ENCODE results near the gene ING5.
"Not testable (repeated sequence)": the region's sequence is repeated elsewhere in the genome, so short reads cannot be mapped to it uniquely, and the experiment has no call there.

ING5 gene

GRCh38 chr2:241703032-241703604 lies 1.3 kb downstream of the ING5 start:
- FAIRE-seq (no peak), DNase-seq (ENCODE audit: low spot score) (no peak)

- no peak for FAIRE-seq
- no peak for DNase-seq (ENCODE audit: low spot score)
Observed at GRCh38 chr2:241706537-241706936, 4.7 kb downstream of the ING5 start.

- DNase-seq (ENCODE audit: low spot score) (no peak), FAIRE-seq (no peak)
Observed at GRCh38 chr2:241708879-241709278, 7.0 kb downstream of the ING5 start.

- no peak for FAIRE-seq
- no peak for DNase-seq (ENCODE audit: low spot score)
Observed at GRCh38 chr2:241719093-241719492, 17.3 kb downstream of the ING5 start.

DNA sequence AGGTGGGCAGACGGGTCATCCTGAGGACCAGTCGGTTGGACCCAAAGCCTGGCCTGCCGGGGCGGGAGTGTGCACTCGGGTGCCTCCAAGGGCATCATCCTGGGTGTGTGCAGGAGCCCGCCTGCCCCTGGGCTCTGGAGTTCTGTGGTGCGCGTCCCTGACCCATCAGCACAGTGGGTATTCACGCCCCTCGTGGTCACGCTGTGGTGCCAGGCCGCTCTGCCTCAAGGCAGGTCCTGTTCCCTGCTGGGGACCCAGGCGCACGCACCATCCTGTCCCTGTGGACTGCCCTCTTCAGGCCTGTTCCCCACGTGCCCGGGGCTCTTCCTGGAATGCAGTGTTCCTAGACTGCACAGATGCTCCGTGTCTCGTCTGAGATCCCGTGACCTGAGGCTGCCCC lies 18.3 kb downstream of the ING5 start:
- DNase-seq (ENCODE audit: low spot score) (no peak), FAIRE-seq (no peak)

DNA sequence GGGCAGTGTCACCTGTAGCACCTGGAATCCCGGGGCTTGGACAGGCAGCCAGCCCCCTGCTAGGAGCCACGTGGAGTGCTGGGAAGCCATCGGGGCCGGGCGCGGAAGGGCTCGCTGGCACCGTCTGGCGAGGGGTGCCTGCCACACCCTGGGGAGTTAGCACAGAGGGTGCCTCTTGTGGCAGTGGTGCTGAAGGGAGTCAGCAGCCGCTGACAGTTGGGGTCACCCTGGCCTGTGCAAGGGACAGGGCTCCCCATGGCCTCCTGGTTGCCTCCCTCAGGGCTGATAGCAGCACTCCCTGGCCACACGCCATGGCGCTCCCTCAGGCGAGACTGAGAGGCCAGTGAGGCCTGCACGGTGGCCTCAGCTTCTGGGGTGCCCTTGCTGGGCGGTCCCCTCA lies 18.7 kb downstream of the ING5 start:
- DNase-seq (ENCODE audit: low spot score) (no peak), FAIRE-seq (no peak)

- FAIRE-seq (no peak), DNase-seq (ENCODE audit: low spot score) (no peak)
Observed at GRCh38 chr2:241721852-241722251, 20.0 kb downstream of the ING5 start.

DNA sequence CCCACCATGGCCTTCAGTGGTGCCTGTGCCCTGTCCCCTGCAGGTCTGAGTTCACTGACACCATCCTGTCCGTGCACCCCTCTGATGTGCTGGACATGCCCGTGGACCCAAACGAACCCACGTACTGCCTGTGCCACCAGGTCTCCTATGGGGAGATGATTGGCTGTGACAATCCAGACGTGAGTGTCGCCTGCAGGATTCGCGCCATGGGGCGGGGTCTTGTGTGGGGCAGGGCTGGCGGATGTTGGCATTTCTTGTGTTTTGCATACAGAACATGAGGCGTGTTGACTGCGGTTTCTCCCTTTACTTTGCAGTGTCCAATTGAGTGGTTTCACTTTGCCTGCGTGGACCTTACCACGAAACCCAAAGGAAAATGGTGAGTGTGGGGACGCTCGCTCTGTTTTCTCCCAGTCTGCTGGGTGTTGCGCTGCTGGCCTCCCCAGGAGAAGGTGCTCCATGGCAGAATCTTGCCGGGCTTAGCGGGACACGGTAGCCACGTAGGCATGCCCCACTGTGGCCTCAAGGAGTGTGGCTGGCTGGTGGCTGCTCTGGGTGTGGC lies 21.1 kb downstream of the ING5 start:
- DNase-seq (ENCODE audit: low spot score): no peak
- no peak for FAIRE-seq

- no peak for FAIRE-seq
- DNase-seq (ENCODE audit: low spot score): no peak
Observed at GRCh38 chr2:241724259-241724974, 22.6 kb downstream of the ING5 start.

DNA sequence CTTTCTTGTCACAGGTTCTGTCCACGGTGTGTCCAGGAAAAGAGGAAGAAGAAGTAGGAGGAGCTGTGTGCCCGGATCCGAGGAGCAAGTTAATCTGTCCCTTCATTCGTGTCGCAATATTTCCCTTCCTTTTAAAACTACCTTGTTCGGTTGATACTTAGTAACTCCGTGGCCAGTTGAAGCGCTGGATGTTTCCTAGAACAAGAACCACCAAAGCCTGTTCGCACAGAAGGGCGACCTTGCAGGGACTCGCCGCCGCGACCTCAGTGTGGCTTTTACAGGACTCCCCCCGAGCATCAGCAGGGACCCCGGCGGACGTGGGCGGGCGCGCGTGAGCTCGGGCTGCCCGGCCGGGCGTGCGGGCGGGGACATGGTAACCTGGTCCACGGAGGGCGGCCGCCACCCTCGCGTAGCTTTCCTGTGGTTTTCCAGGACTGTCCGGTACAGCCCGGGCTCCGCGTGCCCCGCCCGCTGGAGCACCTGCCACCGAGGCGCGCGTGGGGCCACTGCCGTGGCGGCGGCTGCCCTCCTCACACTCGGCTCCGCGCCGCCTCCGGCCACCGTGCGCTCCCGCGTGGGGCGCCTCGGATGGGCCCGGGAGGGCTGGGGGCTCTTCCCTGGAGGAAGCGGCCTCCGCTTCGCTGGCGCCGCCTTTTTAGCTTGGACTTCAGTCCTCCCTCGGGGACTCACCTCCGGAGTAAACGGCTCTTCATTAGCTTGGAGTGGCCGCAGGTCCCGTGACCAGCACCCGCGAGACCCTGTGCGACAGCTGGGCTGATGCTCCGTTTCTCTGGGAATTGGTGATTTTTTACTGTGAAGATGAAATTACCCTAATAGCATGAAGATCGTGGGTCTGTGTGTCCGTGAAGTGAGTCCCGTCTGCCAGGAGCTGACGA lies 23.4 kb downstream of the ING5 start:
- FAIRE-seq: no peak
- DNase-seq (ENCODE audit: low spot score): no peak

GRCh38 chr2:241726459-241726858 lies 24.6 kb downstream of the ING5 start:
- FAIRE-seq (no peak), DNase-seq (ENCODE audit: low spot score) (no peak)

DNA sequence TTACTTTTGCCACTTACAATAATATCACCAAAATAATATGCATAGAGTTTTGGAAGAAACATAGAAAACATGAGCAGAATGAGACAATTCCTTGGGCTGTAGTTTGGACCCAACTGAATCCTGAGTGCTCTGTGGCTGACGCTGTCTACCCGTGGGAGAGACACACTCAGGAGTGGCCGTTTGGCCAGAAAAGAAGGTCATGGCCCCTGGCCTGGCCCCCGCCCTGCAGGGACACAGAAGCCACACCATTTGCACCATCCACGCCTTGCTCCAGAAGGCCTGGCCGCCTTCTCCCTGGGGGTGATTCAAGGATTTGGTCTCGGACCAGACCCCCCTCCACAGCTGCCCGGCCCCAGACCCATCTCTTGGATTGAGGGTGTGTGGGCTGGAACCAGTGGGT lies 26.2 kb downstream of the ING5 start:
- no peak for FAIRE-seq
- DNase-seq (ENCODE audit: low spot score): no peak

DNA sequence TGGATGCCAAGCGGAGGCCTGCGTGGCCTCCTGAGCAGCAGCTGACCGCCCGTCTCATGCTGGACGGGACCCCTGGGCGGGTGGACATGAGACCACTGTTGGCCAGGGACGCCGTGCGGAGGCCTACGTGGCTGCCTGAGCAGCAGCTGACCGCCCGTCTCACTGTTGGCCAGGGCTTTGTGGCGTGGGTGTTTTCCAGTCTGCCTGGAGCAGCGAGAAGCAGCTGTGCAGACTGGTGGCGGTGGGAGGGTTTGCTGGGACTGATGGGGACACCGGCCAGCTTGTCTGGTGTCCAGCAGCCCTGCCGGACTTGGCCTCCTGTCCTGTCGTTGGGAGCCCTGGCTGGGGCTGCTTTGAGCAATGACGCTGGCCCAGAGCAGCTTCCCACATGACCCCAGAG lies 26.8 kb downstream of the ING5 start:
- DNase-seq (ENCODE audit: low spot score) (no peak), FAIRE-seq (no peak)

DNA sequence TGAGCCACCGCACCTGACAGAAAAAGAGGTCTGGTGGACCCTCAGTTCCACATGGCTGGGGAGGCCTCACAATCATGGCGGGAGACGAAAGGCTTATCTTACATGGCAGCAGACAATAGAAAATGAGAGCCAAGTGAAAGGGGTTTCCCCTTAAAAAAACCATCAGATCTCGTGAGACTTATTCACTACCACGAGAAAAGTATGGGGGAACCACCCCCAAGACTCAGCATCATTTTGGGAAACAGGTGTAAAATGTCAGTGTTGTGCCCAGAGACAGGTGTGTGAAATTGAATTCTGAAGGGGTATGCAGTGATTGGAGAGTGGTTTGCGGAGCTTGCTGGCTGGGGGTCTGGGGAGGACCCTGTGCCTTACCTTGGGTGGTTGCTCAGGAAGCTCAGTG lies 28.0 kb downstream of the ING5 start:
- FAIRE-seq (no peak), DNase-seq (ENCODE audit: low spot score) (no peak)

DNA sequence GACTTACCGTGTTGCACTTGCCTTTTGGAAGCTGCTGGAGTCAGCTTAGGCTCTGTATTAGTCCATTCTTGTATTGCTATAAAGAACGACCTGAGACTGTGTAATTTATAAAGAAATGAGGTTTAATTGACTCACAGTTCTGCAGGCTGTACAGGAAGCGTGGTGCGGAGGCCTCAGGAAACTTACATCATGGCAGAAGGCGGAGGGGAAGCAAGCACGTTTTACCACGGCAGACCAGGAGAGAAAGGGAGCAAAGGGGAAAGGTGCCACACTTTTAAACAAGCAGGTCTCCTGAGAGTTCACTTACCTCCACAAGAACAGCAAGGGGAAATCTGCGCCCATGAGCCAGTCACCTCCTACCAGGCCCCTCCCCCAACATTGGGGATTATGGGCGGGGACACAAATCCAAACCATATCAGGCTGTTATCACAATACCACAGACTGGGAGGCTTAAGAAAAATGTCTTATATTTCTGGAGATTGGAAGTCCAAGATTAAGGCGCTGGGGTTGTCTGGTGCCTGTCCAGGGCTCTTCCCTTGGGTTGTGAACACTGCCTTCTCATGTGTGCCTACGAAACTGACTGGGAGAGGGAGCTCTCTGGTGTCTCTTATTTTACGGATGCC lies 28.9 kb downstream of the ING5 start:
- no peak for FAIRE-seq
- DNase-seq (ENCODE audit: low spot score): no peak

GRCh38 chr2:241732513-241733186 lies 30.8 kb downstream of the ING5 start:
- not testable (repeated sequence) for DNase-seq (ENCODE audit: low spot score); FAIRE-seq

DNA sequence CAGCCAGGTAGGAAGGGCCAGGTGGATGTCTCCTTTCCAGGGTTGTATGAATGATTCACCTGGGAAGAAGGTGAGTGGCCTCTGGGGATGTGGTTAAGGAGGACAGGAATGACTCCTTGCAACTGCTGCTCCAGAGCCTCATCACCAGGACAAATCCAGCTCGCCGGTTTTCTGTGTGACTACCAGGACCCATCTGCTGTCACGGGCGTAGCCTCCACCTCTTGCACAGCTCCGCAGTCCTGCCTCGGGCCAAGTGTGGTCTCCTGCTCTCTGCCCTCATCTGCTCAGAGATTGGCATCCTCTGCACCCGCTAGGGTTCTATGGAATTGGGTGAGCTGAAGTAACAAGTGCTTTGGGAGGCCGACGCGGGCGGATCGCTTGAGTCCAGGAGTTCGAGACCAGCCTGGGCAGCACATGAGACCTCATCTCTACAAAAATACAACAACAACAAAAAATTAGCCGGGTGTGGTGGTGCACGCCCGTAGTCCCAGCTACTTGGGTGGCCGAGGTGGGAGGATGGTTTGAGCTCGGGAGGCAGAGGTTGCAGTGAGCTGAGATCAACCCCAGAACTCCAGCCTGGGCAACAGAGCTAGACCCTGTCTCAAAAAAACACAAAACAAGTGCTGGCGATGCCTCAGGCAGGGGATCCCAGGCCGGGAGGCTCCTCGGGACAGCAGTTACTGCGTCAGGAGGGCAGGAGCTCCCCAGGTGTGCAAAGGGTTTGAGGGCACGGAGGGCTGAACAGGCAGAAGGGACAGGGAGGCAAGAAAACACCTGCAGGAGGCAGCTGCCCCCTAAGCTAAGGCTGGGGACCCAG lies 31.8 kb downstream of the ING5 start:
- no peak for FAIRE-seq
- no peak for DNase-seq (ENCODE audit: low spot score)

DNA sequence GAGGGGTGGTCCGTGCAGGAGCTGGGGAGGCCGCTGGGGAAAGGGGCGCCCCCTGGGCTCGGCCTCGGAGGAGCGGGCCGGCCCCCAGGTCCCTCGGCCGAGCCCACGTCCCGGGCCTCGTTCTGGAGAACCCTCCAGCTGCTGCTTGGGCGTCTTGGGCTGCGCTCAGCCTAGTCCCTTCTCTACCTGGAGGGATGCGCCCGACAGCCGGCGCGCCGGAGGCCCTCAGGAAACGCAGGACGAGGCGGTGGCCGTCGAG lies 32.3 kb downstream of the ING5 start:
- no peak for FAIRE-seq
- no peak for DNase-seq (ENCODE audit: low spot score)

DNA sequence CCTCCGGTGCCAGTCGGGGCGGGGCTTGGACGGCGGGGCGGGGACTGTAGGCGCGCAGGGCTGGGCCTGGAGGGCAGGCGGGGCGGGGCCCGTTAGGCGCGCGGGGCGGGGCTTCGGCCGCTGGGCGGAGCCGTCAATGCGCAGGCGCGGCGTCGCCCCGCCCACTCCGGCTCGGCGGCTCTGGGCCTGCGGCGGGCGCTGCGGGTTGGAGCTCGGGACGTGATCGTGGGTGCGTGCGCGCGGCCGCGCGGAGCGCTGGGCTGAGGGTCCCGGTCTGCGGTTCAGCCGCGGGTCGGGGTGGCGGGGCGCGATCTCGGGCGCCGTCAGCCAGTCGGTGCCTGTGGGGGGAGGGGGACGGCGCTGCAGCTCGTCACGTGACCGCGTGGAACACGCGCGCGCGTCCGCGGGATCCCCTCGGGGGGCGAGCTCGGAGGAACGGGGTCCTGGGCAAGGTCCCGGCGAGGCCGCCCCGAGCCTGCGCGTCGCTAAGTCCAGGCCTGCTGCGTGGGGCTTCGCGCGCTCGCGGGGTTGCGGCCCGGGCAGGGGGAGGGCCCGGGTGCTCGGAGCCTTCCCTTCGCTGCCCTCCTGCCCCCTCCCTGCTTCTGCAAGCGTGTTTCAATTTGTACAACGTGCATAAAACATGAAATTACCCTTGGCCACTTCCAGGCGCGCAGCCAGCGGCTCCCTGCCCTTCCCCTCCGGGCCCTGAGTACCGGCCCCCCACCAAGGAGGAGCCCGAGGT lies 32.8 kb downstream of the ING5 start, which contains the start of gene D2HGDH:
TSS of gene D2HGDH (plus strand) at position 164 of the 742 bp plus-strand sequence. CDS start 595 bp downstream, outside the sequence.
- DNase-seq (ENCODE audit: low spot score): peak; percentile 96
- peak; percentile 65 for FAIRE-seq

DNA sequence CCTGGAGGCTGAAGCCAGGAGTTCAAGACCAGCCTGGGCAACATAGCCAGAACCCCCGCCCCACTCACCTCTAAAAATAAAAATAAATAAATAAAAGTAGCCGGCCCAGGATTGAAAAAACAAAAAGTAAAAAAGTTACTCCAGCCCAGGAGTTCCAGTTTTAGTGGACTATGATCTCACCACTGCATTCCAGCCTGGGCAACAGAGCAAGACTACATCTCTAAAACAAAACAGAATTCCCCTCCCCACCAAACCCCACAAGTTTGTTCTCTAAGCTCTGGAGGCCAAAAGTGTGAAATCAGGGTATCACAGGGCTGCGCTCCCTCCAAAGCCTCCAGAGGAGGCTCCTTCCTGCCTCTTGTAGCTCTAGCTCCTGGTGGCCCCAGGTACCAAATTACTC lies 34.3 kb downstream of the ING5 start:
- DNase-seq (ENCODE audit: low spot score) (no peak), FAIRE-seq (no peak)

All from urothelium cell line (cell line).